Cardiac fibroblast (primary cell): ENCODE measurements around the gene S100A13.
"Not testable (repeated sequence)": the region's sequence is repeated elsewhere in the genome, so short reads cannot be mapped to it uniquely, and the experiment has no call there.

ENCODE experiments used
- DNase-seq, 2 donors: peaks; one replicate each; pipeline versions ENCODE4 v3.0.0 to v3.0.0-alpha.2; 2010; ENCODE audit warnings: low read depth in 2 of 2
- H3K4me3 ChIP-seq, 2 donors: replicated peaks in 1 of 2; 1 replicate in 1 of 2; 2 replicates in 1 of 2; pipeline ENCODE4 v1.5.1; 2011; ENCODE audit warnings: low read depth in 2 of 2, low read length in 2 of 2, mild to moderate bottlenecking in 2 of 2, moderate library complexity in 1 of 2
- CTCF ChIP-seq: IDR thresholded peaks from one replicate; pipeline ENCODE4 v1.5.1; 2011; ENCODE audit warnings: low read depth, mild to moderate bottlenecking, low read length, inconsistent platforms

Gene S100A13

GRCh38 chr1:153585006-153585405 is 42.3 kb downstream of the S100A13 start:
- TF ChIP-seq CTCF = no peak
- no peak overlapping the region for H3K4me3 ChIP-seq
- DNase-seq = no peak

GRCh38 chr1:153583976-153584375 is 43.3 kb downstream of the S100A13 start:
- no peak overlapping the region for H3K4me3 ChIP-seq
- DNase-seq = no peak
- no peak for TF ChIP-seq CTCF

- not testable (repeated sequence) for DNase-seq, H3K4me3 ChIP-seq
Observed at GRCh38 chr1:153583514-153583913, 43.8 kb downstream of the S100A13 start.

GRCh38 chr1:153582836-153583235 is 44.5 kb downstream of the S100A13 start:
- H3K4me3 ChIP-seq, DNase-seq: not testable (repeated sequence)

- DNase-seq = no peak
- no peak overlapping the region for H3K4me3 ChIP-seq
- TF ChIP-seq CTCF = no peak
Observed at GRCh38 chr1:153578936-153579335, 48.4 kb downstream of the S100A13 start.

- TF ChIP-seq CTCF = no peak
- DNase-seq = no peak
- H3K4me3 ChIP-seq = no peak overlapping the region
Observed at GRCh38 chr1:153578490-153578889, 48.8 kb downstream of the S100A13 start.

GRCh38 chr1:153577624-153578051 is 49.7 kb downstream of the S100A13 start:
- no peak overlapping the region for H3K4me3 ChIP-seq
- no peak for TF ChIP-seq CTCF
- DNase-seq = no peak

GRCh38 chr1:153577138-153577537 is 50.2 kb downstream of the S100A13 start:
- no peak for TF ChIP-seq CTCF
- no peak overlapping the region for H3K4me3 ChIP-seq
- no peak for DNase-seq

- DNase-seq, H3K4me3 ChIP-seq: not testable (repeated sequence)
Observed at GRCh38 chr1:153575497-153575896, 51.8 kb downstream of the S100A13 start.

GRCh38 chr1:153575081-153575491 is 52.2 kb downstream of the S100A13 start:
- DNase-seq = not testable (repeated sequence)

More at GRCh38 chr1:153575081-153575491, 52.2 kb downstream of the S100A13 start:
- not testable (repeated sequence) for H3K4me3 ChIP-seq
